GM18517 (cell line): Measurements from ENCODE around the gene MAML3.

Source experiments
- ATAC-seq: cut with Tn5 transposase; IDR thresholded peaks from one replicate; pipeline ENCODE4 v1.9.1; 2021; ENCODE audit warnings: mild to moderate bottlenecking, moderate library complexity; ENCODE audit not compliant: unreplicated experiment

MAML3 gene

DNA sequence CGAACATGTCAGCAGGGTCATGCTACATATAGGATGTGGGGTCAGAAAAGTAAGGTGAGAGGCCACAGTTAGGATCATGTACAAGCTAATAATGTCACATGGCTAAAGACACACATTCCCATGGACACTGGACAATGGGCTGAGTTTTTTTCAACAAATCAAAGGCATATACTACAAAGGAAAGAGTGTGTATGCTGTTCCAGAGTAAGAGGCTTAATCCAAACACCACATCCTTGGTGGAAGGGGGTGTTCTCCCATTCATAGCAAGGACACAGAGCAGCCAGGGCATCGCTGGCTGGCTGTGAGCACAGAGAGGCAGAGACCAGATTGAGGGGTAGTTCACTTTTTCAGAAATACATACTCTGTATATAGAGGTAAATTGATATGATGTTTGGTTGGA is 356.7 kb downstream of the MAML3 start:
- no peak for ATAC-seq

DNA sequence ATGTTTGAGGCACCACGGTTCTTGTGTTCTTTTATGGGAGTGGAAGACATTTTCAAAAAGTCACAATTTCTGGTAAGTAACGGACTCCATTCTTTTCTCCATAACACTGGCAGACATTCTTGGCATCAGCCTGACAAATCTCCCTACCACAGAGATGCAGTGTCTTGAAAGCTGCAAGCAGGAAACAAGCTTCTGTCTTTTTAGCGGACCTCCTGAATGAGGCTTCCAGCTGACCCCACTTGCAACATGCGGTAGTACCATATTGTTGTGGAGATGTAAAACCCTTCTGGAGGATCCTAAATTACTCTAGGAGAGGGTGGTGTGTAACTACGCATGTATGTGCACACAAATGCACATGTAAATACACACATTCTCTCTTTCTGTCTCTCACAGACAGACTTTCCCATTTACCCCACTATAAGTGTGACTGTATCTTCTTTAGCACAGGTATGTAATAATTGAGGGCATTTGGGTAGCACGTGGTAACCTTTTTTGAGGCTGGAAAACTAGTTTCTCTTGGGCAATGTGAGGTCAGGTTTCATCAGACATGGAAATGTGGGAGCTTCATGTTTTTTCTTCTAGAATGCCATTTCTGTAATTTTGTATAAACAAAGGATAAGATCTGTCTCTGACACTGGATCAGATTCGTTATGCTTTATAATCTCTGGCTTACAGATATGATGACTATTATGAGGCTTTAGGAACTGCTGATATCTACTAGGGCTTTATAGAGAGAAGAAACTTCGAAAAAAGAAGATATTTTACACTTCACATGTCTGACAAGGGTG is 358.3 kb downstream of the MAML3 start:
- no peak for ATAC-seq

DNA sequence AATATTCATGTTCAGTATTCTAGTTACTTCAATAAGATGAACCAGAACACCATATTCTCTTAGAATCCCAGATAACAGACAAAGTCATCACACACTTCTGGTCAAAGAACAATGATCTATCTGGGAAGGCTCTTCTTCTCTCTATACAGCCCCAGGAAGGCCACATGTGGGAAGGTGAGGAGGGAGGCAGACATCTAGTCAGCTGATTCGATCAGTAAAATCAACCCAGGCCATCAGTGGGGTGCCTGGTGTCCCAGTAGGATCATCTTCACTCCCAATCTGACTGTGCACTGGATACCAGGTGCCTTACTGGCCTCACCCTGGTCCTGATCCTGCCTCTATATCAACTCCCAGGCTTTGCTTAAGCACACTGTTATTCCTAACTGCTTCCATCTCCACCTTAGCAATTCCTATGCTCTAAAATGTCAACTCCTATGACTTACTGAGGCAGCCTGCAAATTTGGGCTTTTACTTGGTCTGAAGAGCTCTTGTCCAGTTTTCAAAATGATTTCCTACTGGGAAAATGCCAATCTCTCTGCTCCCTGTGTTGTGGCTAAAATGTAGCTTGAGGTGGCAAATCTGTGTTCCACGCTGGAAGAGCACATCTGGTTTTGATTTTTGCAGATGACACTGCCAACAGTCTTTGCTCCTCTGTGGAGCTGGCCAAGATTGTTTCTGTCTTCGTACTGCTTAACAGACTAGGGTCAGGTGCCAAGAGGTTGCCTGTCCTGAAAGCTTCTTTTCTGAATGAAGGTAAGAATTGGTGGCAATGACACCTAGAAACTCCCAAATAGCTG is 359.6 kb downstream of the MAML3 start:
- ATAC-seq, result no peak

DNA sequence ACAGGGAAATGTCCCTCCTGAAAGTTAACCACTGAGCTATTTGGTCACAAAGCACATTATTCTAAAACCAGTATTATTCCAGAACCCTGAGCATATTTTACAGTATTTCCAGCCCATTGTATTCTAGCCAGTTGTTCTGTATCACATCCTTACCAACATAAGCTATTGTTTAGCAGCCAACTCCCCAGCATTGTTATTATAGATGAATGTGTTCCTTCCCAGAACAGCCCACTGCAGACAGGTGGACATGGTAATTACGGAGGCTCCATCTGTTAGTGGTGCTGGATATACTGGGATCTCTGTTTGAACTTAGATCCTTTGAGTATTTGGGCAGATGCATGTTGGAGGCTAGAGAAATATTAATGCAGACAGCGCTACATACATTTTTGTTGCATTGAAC is 362.3 kb downstream of the MAML3 start:
- ATAC-seq, result no peak

DNA sequence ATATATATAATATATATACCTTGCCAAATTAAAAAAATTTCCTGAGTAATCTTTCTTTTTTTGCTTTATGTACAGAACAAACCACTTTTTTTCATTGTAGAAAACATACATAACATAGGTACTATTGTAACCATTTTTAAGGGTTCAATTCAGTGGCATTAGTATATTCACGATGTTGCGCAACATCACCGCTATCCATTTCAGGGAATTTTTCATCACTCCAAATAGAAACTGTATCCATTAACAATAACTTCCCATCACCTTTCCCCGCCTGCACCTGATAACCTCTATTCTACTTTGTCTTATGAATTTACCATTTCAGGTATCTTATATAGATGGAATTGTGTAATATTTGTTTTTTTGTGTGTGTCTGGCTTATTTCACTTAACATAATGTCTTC is 363.7 kb downstream of the MAML3 start:
- no peak for ATAC-seq

DNA sequence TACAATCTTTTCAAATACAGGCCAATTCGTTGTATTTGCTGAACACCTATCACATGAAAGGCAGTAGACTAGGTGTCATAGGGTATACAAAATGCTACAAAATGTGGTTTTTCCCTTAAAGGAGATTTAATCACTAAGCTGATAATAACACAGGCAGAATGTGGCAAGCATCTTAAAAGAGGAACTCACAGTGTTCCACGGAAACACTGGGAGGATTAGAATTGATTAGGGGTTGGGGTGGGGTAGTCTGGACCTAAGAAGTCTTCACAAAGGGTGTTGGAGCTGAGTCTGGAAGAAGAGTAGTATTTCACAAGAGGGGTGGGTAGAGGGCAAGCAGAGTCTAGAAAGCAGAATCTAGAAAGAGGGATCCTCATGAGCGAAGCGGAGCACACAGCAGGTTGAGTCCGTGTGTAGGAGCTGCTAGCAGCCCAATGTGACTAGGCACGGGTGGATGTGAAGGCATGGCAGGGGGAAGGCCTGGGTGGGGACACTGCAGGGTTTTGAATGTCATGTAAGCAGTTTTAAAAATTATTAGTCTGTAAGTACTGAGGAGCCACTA is 364.8 kb downstream of the MAML3 start:
- ATAC-seq, result no peak

DNA sequence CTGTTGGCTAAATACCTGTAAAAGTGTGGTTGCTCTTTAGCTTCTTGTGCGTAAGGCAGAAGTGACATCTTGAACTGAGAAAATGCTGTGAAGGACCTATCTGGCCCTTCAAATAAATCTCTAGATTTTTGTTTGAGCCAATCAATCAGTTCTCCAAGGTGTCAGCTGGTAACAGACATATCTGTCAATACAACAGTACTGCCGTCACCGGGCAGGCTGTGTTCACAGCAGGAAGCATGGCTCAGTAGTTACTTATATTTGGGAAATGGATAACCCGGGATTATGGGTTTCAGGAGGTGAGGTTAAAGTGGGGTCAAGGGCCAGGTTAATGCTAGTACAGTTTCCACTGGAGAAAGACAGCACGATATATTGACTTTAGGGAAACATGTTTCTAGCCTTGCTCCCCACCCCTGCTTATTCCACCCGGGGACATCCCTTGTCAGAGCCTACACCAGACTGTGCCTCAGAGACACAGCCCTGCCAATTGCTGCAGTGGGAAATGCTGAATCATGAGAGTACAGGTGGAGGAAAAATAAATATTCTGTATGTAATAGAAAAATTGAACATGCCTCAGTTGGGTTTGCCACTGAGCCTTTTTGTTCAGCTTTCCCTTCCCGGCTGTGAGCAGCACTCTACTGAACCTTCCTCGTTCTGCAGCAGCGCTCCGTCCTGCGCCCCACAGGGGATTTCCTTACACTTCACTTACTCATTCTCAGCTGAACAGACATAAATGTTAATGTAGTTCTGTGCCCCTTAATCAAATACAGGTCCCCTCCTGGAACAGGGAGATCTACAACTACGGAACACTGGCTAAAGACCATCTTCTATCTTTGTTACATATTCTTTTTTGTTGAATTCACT is 367.3 kb downstream of the MAML3 start:
- ATAC-seq, result no peak

DNA sequence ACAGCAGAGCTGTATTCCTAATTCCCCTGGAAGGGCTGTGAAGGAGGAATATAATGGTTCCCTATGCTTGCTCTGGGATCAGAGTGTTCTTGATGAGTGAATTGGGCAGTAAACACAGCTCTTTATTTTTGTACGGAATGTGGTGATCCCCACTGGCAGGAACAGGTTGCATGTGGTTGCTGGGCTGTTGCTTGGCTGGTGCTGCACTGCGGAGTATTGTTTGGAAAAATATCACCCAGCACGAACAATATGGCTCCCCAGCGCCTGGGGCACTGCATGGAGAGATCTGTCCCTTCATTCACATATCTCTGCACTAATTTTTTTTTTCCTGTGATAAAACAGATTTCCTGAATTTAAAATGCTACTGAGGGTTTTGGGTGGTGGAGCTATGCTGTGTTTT is 368.6 kb downstream of the MAML3 start:
- no peak for ATAC-seq

DNA sequence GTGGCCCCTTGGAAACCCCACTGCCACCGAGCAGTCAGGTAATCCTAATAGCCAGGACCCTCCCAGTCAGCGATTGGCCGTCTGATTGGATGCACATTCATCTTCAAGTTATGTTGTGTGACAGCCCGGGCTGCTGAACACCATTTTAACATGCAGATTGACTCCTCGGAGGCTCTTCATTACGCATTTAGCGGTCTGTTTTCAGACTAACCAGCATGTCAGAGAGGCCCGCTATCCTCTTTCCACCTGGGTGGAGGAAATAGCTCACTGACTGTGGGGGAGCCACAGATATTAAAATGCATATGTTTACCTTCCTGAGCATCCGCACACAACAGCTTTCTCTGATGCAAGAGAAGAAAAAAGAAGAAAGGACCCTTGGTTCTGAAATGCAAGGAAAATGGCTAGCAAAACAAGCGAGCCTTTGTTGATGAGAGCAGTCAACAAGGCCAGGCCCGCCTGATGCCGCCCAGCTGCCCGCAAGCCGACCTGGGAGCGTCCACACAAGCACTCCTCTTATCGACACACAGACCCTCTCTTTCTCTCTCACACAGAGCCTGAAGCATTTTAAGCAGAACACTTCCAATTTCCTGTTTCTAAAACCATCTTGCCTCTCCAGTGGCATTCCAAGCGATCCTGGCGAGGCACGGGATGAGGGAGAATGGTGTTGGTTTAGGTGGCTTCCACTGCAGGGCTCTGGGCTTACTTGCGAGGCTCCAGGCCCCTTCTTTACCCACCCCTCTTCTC is 370.1 kb downstream of the MAML3 start:
- no peak for ATAC-seq

DNA sequence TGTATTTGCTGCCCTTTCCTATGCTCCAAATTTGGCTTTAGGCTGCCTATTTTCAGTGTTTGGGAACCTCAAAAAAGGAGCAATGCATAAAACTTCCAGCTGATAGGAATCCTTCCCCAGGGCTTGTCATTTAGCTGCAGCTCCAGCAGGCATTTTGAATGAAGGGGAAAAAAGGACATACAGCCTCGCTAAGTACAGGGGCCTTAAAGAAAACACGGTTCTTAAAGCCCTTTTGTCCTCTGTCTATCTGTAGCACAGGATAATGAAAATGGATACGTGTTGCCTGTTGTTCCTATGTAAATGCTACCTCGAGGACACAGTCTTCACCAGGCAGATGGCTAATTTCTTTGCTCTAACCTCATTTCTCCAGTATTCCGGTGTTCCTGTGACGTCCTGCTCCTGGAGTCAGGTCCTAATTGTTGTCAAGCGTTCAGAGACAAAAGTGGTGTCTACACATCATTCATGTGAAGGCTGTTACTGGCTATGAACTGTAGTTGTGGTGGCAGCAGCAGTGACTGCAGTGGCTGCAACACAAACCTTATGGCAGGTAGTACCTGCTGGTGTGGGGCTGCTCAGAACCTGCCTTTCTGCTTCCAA is 371.0 kb downstream of the MAML3 start:
- no peak for ATAC-seq

DNA sequence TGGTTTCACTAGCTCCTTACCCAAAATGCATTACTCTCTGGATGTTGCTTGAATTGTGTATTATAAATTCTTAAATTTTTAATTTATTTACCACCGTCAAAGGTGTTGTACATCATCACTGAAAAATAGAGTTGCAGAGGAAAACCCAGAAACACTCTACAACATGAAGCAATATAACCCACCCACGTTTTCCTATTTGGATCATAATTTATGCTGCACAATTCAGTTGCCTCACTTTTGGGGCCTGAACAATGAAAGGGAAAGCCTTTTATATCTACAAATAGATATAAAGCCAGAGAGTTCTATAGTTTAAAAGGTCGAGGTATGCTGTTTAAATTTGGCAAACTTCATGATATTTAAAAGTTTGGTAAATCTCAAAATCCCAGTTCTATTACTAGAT is 372.9 kb downstream of the MAML3 start:
- no peak for ATAC-seq

DNA sequence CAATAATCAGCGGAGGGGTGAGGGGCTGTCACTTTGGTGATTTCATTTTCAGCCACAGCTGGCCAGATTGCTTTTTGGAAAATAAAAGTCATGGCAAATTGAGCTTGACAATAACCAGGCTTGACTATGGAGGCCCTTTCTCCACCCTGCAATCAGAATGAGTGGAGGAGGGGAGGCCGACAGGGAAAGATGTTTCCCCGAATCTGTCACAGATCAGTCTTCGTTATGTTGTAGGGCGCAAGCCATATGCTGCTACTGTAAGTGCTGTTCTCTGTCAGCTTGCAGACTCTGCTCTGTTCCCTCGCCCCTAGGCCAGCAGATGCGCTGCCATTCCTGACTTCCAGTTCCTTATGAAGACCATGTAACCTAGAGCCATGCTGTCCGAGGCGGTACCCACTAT is 374.3 kb downstream of the MAML3 start:
- ATAC-seq, result no peak

DNA sequence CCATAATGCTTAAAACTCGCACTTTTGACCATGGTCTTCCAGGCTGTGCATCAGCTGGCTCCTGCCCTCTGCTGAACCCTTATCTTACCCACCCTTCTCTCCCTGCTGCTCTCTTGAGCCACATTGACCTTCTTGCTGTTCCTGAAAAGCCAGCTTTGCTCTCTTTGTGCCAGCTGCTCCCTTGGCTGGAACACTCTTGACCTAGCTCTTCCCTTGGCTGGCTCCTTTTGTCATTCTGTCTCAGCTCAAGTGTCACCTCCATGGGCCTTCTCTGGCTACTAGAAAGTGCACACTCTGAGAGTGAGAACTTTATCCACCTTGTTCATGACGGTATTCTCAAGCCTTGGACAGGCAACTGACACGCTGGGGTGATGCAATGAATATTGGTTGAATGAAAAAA is 376.2 kb downstream of the MAML3 start:
- ATAC-seq, result no peak

DNA sequence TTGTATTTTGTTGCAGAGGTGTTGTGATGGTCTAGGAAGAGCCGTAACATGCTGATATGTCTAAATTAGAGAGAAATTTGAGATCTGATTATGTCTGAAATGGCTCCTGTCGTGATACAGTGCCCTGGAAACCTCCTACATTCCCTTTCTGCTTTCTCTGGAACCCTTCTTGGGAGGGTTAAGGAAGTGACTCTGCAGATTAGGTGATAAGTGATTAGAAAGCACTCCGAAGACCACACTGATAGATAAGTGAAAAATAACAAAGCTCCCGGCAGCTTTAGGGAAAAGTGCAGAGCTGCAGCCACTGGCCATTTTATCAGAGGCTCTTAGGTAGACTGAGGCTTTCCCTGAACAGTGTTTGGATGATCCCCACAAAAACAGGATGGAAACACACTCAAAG is 377.7 kb downstream of the MAML3 start:
- no peak for ATAC-seq

DNA sequence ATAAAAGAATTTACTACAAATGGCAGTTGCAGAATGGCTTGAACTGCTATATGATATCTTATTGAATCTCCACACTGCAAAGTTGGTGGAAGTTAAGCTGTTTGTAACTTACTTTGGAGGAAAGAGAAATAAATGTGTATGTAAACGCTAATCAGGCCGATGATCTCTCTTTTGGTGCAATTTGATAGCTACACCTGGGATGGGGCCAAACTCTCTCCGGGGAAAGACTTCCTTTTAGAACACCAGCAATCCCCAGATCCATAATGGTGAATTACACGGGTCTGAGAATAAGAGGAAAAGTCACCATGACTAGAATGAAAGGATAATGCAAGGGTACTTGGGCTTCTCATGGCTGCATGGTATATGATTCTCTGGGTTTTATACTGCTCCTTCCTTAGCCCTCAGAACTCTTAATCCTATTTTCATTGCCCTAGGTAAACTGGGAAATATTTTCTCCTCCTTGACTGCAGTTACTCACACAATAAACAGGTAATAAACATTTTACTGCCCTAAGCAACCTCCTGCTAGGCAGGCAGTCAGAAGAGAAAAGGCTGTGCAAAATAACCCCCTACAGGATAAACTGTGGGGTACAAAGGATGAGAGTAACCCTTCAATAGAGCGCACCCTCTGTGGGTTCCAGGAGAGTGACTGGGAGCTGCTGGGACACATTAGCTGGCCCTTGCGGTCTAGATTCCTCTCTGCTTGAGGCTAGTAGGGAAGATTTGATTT is 379.1 kb downstream of the MAML3 start:
- ATAC-seq, result no peak

DNA sequence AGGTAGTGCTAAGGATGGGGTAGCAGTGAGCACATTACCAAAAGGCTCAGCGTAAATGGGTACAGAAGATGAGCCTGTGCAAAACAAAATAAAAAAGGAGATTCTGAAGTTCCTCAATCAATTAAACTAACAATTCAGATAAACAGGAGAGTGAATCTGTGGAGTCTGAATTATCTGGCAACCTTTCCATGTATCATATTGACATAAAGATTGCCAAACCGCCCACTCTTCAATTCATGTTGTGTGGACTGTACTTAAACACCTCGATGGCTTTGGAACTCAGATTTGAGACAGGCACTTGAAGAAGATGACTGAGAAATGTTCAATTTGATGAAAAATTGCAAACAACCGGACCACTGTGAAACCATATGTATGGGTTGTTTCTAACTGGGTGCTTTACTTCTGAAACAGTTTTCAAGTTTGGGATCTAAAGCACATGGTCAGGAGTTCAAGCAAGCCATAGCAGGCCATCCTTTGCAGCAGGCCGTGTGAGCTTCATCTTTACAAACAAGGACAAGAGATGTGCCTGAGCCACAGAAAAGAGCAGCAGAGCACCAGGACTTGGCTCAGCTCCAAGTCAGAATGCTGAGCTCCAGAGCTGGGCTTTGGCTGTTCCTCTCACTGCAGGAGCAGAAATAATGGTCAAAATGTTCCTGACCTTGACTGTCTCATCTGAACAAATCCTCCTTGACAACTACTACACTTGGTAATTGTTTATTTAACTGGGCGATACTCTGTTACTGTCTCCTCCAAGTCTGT is 380.2 kb downstream of the MAML3 start:
- ATAC-seq, result no peak

DNA sequence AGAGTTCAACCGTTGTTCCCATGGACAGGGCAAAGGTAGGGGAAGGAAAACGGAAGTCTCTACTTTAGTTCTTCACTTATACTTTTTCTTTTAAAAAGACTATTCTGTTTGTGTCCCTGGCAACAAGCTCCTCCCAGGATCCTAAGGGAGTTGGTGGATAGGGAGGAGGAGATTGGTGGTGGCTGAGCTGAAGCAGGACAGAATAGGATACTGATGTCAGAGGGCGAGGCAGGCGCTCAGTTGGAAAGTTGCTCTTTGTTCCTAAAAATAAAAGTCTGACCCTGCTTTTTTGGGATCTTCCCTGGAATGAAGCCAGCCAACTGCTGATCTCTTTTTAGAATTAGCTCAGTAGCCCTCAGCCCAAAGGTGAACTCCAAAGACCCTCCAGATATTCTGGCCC is 383.6 kb downstream of the MAML3 start:
- ATAC-seq, result no peak

DNA sequence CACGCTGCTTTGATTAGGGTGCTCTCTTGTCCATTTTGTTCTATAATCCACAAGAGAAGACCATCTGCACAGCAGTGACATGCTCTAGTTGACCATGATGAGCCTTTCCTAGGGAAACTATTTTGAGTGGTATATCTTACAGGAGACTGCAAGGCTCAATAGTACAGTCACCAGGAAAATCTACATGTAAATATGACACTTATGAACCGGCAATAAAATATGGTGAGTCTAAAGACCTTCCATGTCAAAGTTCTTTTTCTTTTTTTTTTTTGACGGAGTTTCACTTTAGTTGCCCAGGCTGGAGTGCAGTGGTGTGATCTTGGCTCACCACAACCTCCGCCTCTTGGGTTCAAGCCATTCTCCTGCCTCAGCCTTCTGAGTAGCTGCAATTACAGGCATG is 384.6 kb downstream of the MAML3 start:
- no peak for ATAC-seq

DNA sequence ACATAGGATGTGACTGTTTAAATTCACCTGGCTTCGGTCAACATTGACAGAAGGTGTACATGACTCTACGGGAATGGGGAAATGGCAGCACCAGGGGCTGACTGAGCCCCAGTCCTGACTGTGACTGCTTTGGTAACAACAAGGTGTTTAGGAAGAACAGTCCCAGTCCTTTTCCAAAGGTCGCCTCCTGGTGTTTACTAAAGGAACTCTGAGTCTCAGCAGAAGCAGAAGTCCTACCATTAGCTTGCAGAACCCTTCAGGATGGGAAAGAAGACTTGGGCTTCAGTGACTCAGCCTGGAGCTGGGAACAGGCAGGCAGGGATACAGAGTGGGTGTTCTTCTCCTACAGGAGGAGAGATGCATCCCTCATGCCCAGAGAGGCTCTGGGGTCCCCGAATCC is 385.1 kb downstream of the MAML3 start:
- no peak for ATAC-seq
